22Rv1 (cell line): Measurements from ENCODE around the gene CCNK.

ENCODE experiments used
- H3K27ac ChIP-seq: fragments of 450-650 bp; 2 replicates; pipeline ENCODE4 v1.5.1; 2017
- ZFX ChIP-seq: fragments of 450-650 bp; IDR thresholded peaks from 2 replicates; pipeline ENCODE4 v1.6.1; 2017; ENCODE audit warnings: antibody characterized with exemption, borderline replicate concordance
- TF ChIP-seq, protein P1 (sequence below): fragments of 450-650 bp; IDR thresholded peaks from 2 replicates; pipeline ENCODE4 v1.5.1; 2017; ENCODE audit warnings: mild to moderate bottlenecking

CCNK gene

GRCh38 chr14:99543370-99543769, 62.2 kb downstream of the CCNK start:
- no peak overlapping the region for H3K27ac ChIP-seq
- TF ChIP-seq ZFX = no peak
- TF ChIP-seq, protein P1, sequence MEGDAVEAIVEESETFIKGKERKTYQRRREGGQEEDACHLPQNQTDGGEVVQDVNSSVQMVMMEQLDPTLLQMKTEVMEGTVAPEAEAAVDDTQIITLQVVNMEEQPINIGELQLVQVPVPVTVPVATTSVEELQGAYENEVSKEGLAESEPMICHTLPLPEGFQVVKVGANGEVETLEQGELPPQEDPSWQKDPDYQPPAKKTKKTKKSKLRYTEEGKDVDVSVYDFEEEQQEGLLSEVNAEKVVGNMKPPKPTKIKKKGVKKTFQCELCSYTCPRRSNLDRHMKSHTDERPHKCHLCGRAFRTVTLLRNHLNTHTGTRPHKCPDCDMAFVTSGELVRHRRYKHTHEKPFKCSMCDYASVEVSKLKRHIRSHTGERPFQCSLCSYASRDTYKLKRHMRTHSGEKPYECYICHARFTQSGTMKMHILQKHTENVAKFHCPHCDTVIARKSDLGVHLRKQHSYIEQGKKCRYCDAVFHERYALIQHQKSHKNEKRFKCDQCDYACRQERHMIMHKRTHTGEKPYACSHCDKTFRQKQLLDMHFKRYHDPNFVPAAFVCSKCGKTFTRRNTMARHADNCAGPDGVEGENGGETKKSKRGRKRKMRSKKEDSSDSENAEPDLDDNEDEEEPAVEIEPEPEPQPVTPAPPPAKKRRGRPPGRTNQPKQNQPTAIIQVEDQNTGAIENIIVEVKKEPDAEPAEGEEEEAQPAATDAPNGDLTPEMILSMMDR = no peak

DNA sequence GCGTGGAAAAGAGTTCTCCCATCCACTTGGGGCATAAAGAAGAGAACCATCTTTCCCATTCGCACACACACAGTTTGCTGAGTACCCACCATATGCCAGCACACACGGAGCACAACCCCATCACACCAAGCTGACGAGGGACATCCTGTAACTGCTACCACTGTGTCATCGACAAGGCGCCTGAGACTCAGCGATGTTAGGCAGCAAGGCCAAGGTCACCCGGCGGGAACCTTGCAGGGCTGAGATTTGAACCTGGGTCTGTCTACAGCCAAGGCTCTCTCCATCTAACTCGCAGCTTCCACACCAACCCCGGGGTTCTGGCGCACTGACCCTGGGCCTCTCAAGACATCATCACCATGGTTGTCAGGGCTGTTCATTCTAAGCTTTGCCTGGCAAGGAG, 62.8 kb downstream of the CCNK start:
- no peak overlapping the region for H3K27ac ChIP-seq
- TF ChIP-seq ZFX = no peak
- TF ChIP-seq, protein P1 = no peak

DNA sequence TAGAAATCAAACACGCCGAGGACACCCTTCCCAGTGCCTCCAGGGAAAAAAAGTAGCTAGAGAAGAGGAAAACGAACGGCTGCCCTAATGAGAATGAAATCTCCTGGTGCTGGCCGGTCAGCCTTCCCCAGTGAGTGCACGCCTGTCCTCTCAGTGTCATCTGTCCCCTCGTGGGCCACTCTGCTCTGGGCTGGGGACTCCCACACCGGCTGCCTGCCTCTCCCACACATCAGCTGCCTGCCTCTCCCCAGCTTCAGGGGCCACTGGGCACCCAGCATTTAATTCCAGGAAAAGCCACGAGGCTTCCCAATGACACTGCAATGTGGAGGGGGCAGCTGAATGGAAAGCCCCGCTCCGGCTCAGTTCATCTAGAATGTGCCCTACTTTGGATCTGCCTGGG, 63.8 kb downstream of the CCNK start:
- TF ChIP-seq, protein P1 = no peak
- TF ChIP-seq ZFX = no peak
- H3K27ac ChIP-seq = no peak overlapping the region

GRCh38 chr14:99545586-99545985, 64.4 kb downstream of the CCNK start:
- no peak for TF ChIP-seq ZFX
- TF ChIP-seq, protein P1 = no peak
- H3K27ac ChIP-seq = no peak overlapping the region

DNA sequence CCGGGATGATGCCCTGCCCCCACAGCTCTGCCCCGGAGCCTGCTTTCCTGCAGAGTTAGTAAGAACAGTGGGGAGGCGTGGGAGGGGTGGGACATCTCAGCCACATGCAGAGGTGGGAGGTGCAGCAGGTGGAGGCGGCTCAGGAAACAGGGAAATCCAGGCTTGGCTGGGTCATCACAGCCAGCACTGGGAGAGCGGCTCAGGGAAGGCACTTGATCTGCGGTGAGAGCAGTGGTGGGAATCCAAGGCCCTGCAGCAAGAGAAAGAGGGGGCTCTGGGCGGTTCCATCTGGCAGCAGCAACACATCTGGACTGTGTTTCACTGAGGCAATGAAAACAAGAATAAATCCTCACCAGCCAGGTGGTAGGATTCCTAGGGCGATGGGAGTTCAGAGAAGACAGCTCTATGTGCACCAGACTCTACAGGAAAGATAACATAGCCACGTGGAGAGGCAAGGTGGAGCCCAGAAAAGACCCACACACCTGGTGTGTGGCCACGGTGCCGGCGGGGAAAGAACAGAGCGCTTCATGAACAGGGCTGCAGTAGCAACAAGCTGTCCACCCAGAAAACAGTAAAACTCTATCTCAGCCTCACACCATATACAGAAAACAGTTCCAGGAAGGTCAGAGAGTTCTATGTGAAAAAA, 65.1 kb downstream of the CCNK start:
- TF ChIP-seq ZFX = no peak
- TF ChIP-seq, protein P1 = no peak
- H3K27ac ChIP-seq = no peak overlapping the region

- H3K27ac ChIP-seq = no peak overlapping the region
- TF ChIP-seq ZFX = no peak
- TF ChIP-seq, protein P1 = no peak
Observed at GRCh38 chr14:99548255-99548654, 67.0 kb downstream of the CCNK start.

GRCh38 chr14:99548871-99549515, 67.8 kb downstream of the CCNK start:
- H3K27ac ChIP-seq = no peak overlapping the region

More at GRCh38 chr14:99548871-99549515, 67.8 kb downstream of the CCNK start:
- no peak for TF ChIP-seq ZFX
- TF ChIP-seq, protein P1 = no peak
